CD4-positive, alpha-beta memory T cell (primary cell): ENCODE measurements around the gene FOXD2. TPM values are rescaled to one million over a fixed set of nuclear protein-coding genes. Genes with fewer than 3 reads are reported as not detected.

Experiments used
- CTCF ChIA-PET: fragments of 350-600 bp; sonication (Branson Sonifier 250); formaldehyde crosslinking; loops from one replicate; lab custom pipeline; 2021; ENCODE audit warnings: inconsistent platforms; ENCODE audit not compliant: partially characterized antibody; lab: Charles Lee
- POLR2A ChIA-PET: fragments of 350-600 bp; sonication (Branson Sonifier 250); formaldehyde crosslinking; loops from one replicate; lab custom pipeline; 2021; ENCODE audit not compliant: partially characterized antibody; lab: Charles Lee
- DNase-seq, 5 donors: peaks; one replicate each; pipeline versions ENCODE4 v3.0.0 to v3.0.0-alpha.2; 2020 to 2022; ENCODE audit warnings: mixed read lengths in 1 of 5
- H3K27ac ChIP-seq: one replicate; pipeline ENCODE4 v1.7.0; 2013; ENCODE audit warnings: low read depth, low read length
- H3K27me3 ChIP-seq: 2 replicates; pipeline ENCODE4 v1.7.0; 2013; ENCODE audit warnings: mild to moderate bottlenecking, low read length, moderate library complexity; ENCODE audit not compliant: insufficient read depth
- H3K36me3 ChIP-seq: 2 replicates; pipeline ENCODE4 v1.7.0; 2013; ENCODE audit warnings: mild to moderate bottlenecking, low read length, moderate library complexity; ENCODE audit not compliant: insufficient read depth
- H3K4me1 ChIP-seq: 2 replicates; pipeline ENCODE4 v1.7.0; 2013; ENCODE audit warnings: mild to moderate bottlenecking, low read length, moderate library complexity; ENCODE audit not compliant: insufficient read depth
- H3K4me3 ChIP-seq, 2 donors: one replicate each; pipeline ENCODE4 v1.7.0; 2013; ENCODE audit warnings: low read length in 2 of 2, mild to moderate bottlenecking in 1 of 2
- H3K9me3 ChIP-seq, 2 donors: one replicate each; pipeline ENCODE4 v1.7.0; 2013; ENCODE audit warnings: low read length in 2 of 2, control low read depth in 1 of 2; ENCODE audit not compliant: control insufficient read depth in 1 of 2
- H3K27ac Mint-ChIP-seq, 7 donors: one replicate each; pipeline ENCODE4 v1.8.0; 2020 to 2021; ENCODE audit warnings: mixed read lengths in 7 of 7, mild to moderate bottlenecking in 6 of 7, inconsistent platforms in 3 of 7, moderate library complexity in 3 of 7
- H3K27me3 Mint-ChIP-seq, 2 donors: one replicate each; pipeline ENCODE4 v1.8.0; 2020 to 2021; ENCODE audit warnings: mixed read lengths in 2 of 2
- H3K36me3 Mint-ChIP-seq, 2 donors: one replicate each; pipeline ENCODE4 v1.8.0; 2020 to 2021; ENCODE audit warnings: mixed read lengths in 2 of 2, inconsistent platforms in 1 of 2, mild to moderate bottlenecking in 1 of 2
- H3K4me1 Mint-ChIP-seq, 4 donors: one replicate each; pipeline ENCODE4 v1.8.0; 2020 to 2021; ENCODE audit warnings: mixed read lengths in 4 of 4, mild to moderate bottlenecking in 1 of 4
- H3K4me3 Mint-ChIP-seq, 8 donors: one replicate each; pipeline ENCODE4 v1.8.0; 2020 to 2021; ENCODE audit warnings: mixed read lengths in 8 of 8, mild to moderate bottlenecking in 7 of 8, moderate library complexity in 6 of 8, inconsistent platforms in 3 of 8
- H3K9me3 Mint-ChIP-seq, 8 donors: one replicate each; pipeline ENCODE4 v1.8.0; 2020 to 2021; ENCODE audit warnings: mixed read lengths in 8 of 8, mild to moderate bottlenecking in 5 of 8, inconsistent platforms in 3 of 8, moderate library complexity in 1 of 8
- intact Hi-C: fragments of 100-400 bp; cut with micrococcal nuclease; formaldehyde crosslinking; loops from one replicate; pipeline ENCODE4 v1.15.1; 2023
- polyA plus RNA-seq, 2 donors: library from polyadenylated mRNA; unstranded; fragments of 300-500 nt; fragmentation: Illumina TruSeq; gene quantifications; one replicate each; pipeline ENCODE4 v1.2.3, GENCODE V29; 2021
- total RNA-seq, 2 experiments: library from RNA; stranded (reverse); gene quantifications; one replicate each; pipeline ENCODE4 v1.2.3, GENCODE V29; 2021

Gene FOXD2
- total and polyA plus RNA-seq, 4 experiments from 2014 or later: 0.07 to 0.73 (median 0.37) TPM

DNA sequence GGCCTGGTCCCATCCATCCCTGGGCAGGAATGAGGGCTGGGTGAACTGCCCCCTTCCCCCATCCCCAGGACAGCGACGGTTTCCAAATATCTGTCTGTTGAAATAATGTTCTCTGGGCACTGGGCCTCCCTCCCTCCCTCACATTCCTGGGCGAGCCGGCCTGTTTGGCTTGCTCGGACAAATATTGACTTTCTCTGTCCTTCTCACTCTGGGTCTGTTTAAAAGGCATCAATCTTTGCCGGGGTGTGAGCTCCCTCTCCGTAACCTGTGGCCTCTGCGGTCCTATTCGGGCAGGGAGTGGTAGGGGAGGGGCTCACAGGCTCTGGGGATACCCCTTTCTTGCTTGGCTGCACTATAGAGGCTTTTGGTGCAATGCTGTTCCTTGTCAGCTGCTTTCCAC lies 40.2 kb downstream of the FOXD2 start:
- H3K4me1 Mint-ChIP-seq: no peaks in the 10 kb centered on the region
- Histone ChIP-seq H3K4me1 (no peaks in the 10 kb centered on the region), H3K4me3 (no peak overlapping the region), H3K27ac (no peak overlapping the region), H3K9me3 (no peaks in the 10 kb centered on the region), H3K27me3 (no peaks in the 10 kb centered on the region), H3K36me3 (no peaks in the 10 kb centered on the region)
- POLR2A ChIA-PET: no interaction called here
- no peak overlapping the region for H3K4me3 Mint-ChIP-seq
- H3K27me3 Mint-ChIP-seq: peaks cover 14 to 19% of the 10 kb centered on the region in 2 donors
- no peak overlapping the region for H3K27ac Mint-ChIP-seq
- intact Hi-C loops: no loop called here
- DNase-seq: no peak
- H3K9me3 Mint-ChIP-seq: peaks cover 0 to 1% (median 0%) of the 10 kb centered on the region in 8 donors
- CTCF ChIA-PET: no interaction called here
- H3K36me3 Mint-ChIP-seq: no peaks in the 10 kb centered on the region

DNA sequence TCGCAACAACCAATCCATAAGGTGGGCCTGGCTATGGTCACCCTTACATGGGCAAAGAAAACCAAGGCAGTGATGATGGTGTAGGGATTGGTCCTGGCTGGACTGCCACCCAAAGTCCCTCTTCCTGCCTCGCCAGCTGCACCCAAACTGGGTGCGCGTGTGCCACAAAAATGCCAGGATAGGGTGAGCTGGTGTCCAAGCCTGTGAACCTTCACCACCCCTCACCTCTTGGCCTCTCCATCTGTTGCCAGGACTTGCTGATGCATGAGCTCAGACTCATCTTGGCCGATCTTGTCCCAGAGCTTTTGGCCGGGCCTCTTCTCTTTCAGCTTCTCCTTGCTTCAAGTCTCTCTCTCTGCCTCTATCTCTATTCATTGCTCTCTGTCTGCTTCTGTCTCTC lies 41.8 kb downstream of the FOXD2 start:
- POLR2A ChIA-PET: no interaction called here
- intact Hi-C loops: no loop called here
- CTCF ChIA-PET: no interaction called here

DNA sequence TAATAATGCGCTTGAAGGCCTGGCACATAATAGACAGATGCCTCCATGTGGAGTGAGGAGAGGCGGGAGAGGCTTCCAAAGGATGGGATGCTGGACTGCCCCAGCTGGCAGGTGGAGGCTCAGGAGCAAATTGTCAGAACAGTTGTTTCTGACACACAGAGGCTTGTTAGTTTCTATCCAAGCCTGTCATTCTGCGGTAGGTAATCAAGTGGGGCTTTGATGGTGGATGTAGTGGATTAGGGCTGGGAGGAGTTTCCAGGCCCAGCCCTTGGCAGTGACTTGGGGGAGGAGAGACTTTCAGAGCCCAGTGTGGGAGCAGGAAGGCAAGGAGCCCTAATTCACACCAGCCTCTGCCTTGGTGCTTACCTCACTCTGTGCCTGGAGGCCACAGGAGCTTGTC lies 44.1 kb downstream of the FOXD2 start:
- Mint-ChIP-seq H3K36me3 (no peaks in the 10 kb centered on the region), H3K4me1 (no peaks in the 10 kb centered on the region), H3K27me3 (peaks cover 10% of the 10 kb centered on the region in 2 donors), H3K27ac (peak overlapping the region in 1 of 7 donors; percentile 50), H3K4me3 (no peak overlapping the region), H3K9me3 (peaks cover 0 to 1% (median 0%) of the 10 kb centered on the region in 8 donors)
- intact Hi-C loops: no loop called here
- Histone ChIP-seq H3K36me3 (no peaks in the 10 kb centered on the region), H3K4me3 (no peak overlapping the region), H3K27ac (no peak overlapping the region), H3K9me3 (no peaks in the 10 kb centered on the region), H3K4me1 (no peaks in the 10 kb centered on the region), H3K27me3 (no peaks in the 10 kb centered on the region)
- POLR2A ChIA-PET: no interaction called here
- CTCF ChIA-PET: no interaction called here
- DNase-seq: no peak

More for the DNA sequence above, 41.8 kb downstream of the FOXD2 start:
- Mint-ChIP-seq H3K4me1 (no peaks in the 10 kb centered on the region), H3K36me3 (no peaks in the 10 kb centered on the region), H3K9me3 (peaks cover 0 to 1% (median 0%) of the 10 kb centered on the region in 8 donors), H3K4me3 (no peak overlapping the region), H3K27me3 (peaks cover 13% of the 10 kb centered on the region in 2 donors), H3K27ac (no peak overlapping the region)
- no peaks in the 10 kb centered on the region for H3K9me3 ChIP-seq
- H3K4me3 ChIP-seq: no peak overlapping the region
- no peaks in the 10 kb centered on the region for H3K36me3 ChIP-seq
- H3K27me3 ChIP-seq: no peaks in the 10 kb centered on the region
- DNase-seq: no peak
- no peaks in the 10 kb centered on the region for H3K4me1 ChIP-seq
- H3K27ac ChIP-seq: no peak overlapping the region

DNA sequence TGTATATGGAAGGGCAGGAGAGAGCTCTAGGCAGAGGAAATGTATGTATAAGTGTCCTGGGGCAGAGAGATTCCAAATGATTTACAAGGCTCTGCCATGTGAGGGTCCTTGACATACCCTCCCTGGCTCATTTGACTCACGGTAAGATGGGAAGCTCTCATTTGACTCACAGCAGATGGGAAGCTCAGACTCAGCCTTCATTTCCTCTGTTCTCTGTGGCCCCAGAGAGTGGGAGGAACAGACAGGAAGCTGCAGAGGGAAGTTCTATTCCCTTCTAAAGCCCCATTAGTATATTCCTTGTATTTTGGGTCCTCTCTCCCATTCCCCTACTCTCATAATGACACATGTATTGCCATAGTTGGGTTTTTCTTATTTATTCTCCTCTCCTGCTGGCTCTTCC lies 44.9 kb downstream of the FOXD2 start:
- Histone ChIP-seq H3K4me3 (no peak overlapping the region), H3K36me3 (no peaks in the 10 kb centered on the region), H3K27me3 (no peaks in the 10 kb centered on the region), H3K9me3 (no peaks in the 10 kb centered on the region), H3K4me1 (no peaks in the 10 kb centered on the region), H3K27ac (no peak overlapping the region)
- Mint-ChIP-seq H3K27me3 (peaks cover 10% of the 10 kb centered on the region in 2 donors), H3K36me3 (no peaks in the 10 kb centered on the region), H3K27ac (no peak overlapping the region), H3K4me1 (no peaks in the 10 kb centered on the region), H3K9me3 (peaks cover 0 to 1% (median 0%) of the 10 kb centered on the region in 8 donors), H3K4me3 (no peak overlapping the region)
- no peak for DNase-seq
- intact Hi-C loops: no loop called here
- POLR2A ChIA-PET: no interaction called here
- CTCF ChIA-PET: no interaction called here

DNA sequence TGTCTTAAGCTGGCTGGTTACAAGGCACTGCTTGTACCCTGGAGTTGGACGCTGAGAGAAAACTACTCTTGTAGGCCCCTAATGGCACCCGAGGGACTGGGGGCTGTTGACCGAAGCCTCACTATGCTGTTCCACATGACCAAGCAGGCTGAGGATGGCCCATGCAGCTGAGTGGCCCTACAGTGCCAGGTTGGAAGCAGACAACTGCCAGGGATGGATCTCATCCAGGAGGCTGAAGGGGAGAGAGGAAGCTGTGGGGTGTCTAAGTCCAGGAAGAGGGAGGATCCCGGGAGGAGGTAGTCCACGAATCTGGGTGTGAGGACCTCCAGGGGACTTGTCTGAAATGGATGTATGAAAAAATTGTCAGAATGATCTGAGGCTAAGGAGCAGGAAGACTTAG lies 45.8 kb downstream of the FOXD2 start:
- ChIA-PET CTCF (no interaction called here), POLR2A (no interaction called here)
- Histone ChIP-seq H3K9me3 (no peaks in the 10 kb centered on the region), H3K27ac (no peak overlapping the region), H3K4me3 (no peak overlapping the region), H3K27me3 (no peaks in the 10 kb centered on the region), H3K4me1 (no peaks in the 10 kb centered on the region), H3K36me3 (no peaks in the 10 kb centered on the region)
- Mint-ChIP-seq H3K36me3 (no peaks in the 10 kb centered on the region), H3K4me3 (no peak overlapping the region), H3K4me1 (no peaks in the 10 kb centered on the region), H3K9me3 (peaks cover 0 to 1% (median 0%) of the 10 kb centered on the region in 8 donors), H3K27ac (no peak overlapping the region), H3K27me3 (peaks cover 5 to 7% of the 10 kb centered on the region in 2 donors)
- DNase-seq: no peak
- intact Hi-C loops: no loop called here

DNA sequence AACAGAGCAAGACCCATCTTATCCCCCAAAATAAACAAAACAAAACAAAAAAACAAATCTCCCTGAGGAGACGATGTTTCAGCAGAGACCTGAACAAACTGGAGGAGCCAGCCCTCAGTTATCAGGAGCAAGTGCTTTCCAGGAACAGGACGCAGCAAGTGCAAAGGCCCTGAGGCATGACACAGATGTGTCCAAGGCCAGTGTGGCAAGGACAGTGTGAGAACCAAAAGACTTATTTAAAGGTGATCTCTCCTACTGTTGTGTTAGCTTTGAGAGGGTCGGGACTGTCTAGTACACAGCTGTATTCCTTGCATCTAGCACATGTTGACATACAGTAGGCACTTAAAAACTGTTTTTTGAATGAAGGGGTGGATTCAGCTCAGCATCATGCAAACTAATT lies 48.0 kb downstream of the FOXD2 start:
- Mint-ChIP-seq H3K27ac (no peak overlapping the region), H3K9me3 (peaks cover 0 to 1% (median 0%) of the 10 kb centered on the region in 8 donors), H3K4me1 (no peaks in the 10 kb centered on the region), H3K27me3 (peaks cover 10 to 20% of the 10 kb centered on the region in 2 donors), H3K4me3 (no peak overlapping the region), H3K36me3 (no peaks in the 10 kb centered on the region)
- no peak overlapping the region for H3K27ac ChIP-seq
- H3K4me3 ChIP-seq: no peak overlapping the region
- no peaks in the 10 kb centered on the region for H3K9me3 ChIP-seq
- no peaks in the 10 kb centered on the region for H3K36me3 ChIP-seq
- H3K27me3 ChIP-seq: no peaks in the 10 kb centered on the region
- DNase-seq: no peak
- H3K4me1 ChIP-seq: no peaks in the 10 kb centered on the region
- intact Hi-C loops: no loop called here
- ChIA-PET CTCF (interaction anchor here (1.5 kb wide), 1 partner anchor 10 kb away, joined by 3 read pairs; no protein-coding TSS in a partner anchor), POLR2A (no interaction called here)

DNA sequence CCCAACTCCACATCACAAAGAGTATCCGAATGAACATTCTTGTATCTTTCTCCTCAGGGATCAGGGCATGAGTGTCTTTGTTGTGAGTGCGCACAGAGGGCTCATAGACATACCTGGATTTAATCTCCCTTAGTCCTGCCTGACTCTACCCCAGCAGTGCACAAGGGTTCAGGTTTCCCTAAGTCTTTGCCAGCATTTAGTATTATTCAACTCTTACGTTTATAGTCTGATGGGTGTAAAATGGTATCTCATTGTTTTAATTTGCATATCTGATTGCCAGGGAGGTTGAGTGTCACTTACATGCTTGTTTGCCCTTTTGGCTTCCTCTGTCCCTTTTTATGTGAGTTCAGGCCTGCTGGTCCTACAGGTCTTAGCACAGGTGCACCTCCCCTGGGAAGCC lies 49.5 kb downstream of the FOXD2 start:
- no peak for DNase-seq
- Mint-ChIP-seq H3K36me3 (no peaks in the 10 kb centered on the region), H3K4me1 (no peaks in the 10 kb centered on the region), H3K27me3 (peaks cover 10 to 20% of the 10 kb centered on the region in 2 donors), H3K4me3 (no peak overlapping the region), H3K27ac (no peak overlapping the region), H3K9me3 (peaks cover 0 to 1% (median 0%) of the 10 kb centered on the region in 8 donors)
- Histone ChIP-seq H3K36me3 (no peaks in the 10 kb centered on the region), H3K4me3 (no peak overlapping the region), H3K4me1 (no peaks in the 10 kb centered on the region), H3K9me3 (no peaks in the 10 kb centered on the region), H3K27me3 (no peaks in the 10 kb centered on the region), H3K27ac (no peak overlapping the region)
- POLR2A ChIA-PET: no interaction called here
- intact Hi-C loops: no loop called here
- CTCF ChIA-PET: no interaction called here
